CD14-positive monocyte (primary cell): ENCODE measurements around the gene KRTAP6-2. TPM values are rescaled to one million over a fixed set of nuclear protein-coding genes. Genes with fewer than 3 reads are reported as not detected.

Source experiments
- DNase-seq, 3 donors: peaks; one replicate each; pipeline ENCODE4 v3.0.0-alpha.2; 2011 to 2022
- H2AFZ ChIP-seq: 2 replicates; pipeline ENCODE4 v1.6.0; 2012; ENCODE audit warnings: mild to moderate bottlenecking, low read depth, low read length, inconsistent platforms; ENCODE audit not compliant: insufficient read depth, poor library complexity, severe bottlenecking
- H3K27ac ChIP-seq, 2 donors: 1 replicate in 1 of 2; 2 replicates in 1 of 2; pipeline ENCODE4 v1.5.1; 2012 to 2013; ENCODE audit warnings: low read length in 2 of 2, control low read depth in 1 of 2, inconsistent platforms in 1 of 2, low read depth in 1 of 2, mild to moderate bottlenecking in 1 of 2
- H3K27me3 ChIP-seq, 2 donors: one replicate each; pipeline versions ENCODE4 v1.6.0 to v1.6.1; 2011 to 2013; ENCODE audit warnings: low read length in 2 of 2; ENCODE audit not compliant: control insufficient read depth in 2 of 2, insufficient read depth in 2 of 2
- H3K36me3 ChIP-seq, 2 donors: replicated peaks in 1 of 2; 1 replicate in 1 of 2; 2 replicates in 1 of 2; pipeline versions ENCODE4 v1.5.1 to v1.6.1; 2012 to 2013; ENCODE audit warnings: low read length in 2 of 2, control low read depth in 1 of 2, inconsistent platforms in 1 of 2, mild to moderate bottlenecking in 1 of 2; ENCODE audit not compliant: insufficient read depth in 2 of 2, control insufficient read depth in 1 of 2
- H3K4me1 ChIP-seq, 2 donors: 1 replicate in 1 of 2; 2 replicates in 1 of 2; pipeline versions ENCODE4 v1.5.1 to v1.6.1; 2012 to 2013; ENCODE audit warnings: low read length in 2 of 2, control low read depth in 1 of 2, inconsistent platforms in 1 of 2, mild to moderate bottlenecking in 1 of 2, moderate library complexity in 1 of 2; ENCODE audit not compliant: insufficient read depth in 2 of 2, control insufficient read depth in 1 of 2
- H3K4me2 ChIP-seq: replicated peaks from 2 replicates; pipeline ENCODE3; 2012; ENCODE audit warnings: low read length, moderate library complexity, mild to moderate bottlenecking; ENCODE audit not compliant: poor library complexity, severe bottlenecking; ENCODE audit errors: extremely low read depth
- H3K4me3 ChIP-seq, 3 experiments: fragments of 200-600 bp in 1 of 3; sonication (generic) in 1 of 3; replicated peaks in 1 of 3; 1 replicate in 2 of 3; 2 replicates in 1 of 3; pipeline ENCODE4 v1.5.1; 2011 to 2013; ENCODE audit warnings: low read length in 3 of 3, mild to moderate bottlenecking in 3 of 3, control low read depth in 2 of 3, low read depth in 2 of 3, inconsistent platforms in 1 of 3, moderate library complexity in 1 of 3
- H3K79me2 ChIP-seq: 2 replicates; pipeline ENCODE4 v1.6.0; 2012; ENCODE audit warnings: mild to moderate bottlenecking, control low read depth, inconsistent platforms, low read length, moderate library complexity; ENCODE audit not compliant: insufficient read depth
- H3K9ac ChIP-seq: 2 replicates; pipeline ENCODE4 v1.6.0; 2017; ENCODE audit warnings: low read length, mild to moderate bottlenecking; ENCODE audit not compliant: insufficient read depth, poor library complexity, severe bottlenecking
- H3K9me3 ChIP-seq, 2 donors: replicated peaks in 1 of 2; 1 replicate in 1 of 2; 2 replicates in 1 of 2; pipeline versions ENCODE4 v1.5.1 to v1.6.1; 2012 to 2013; ENCODE audit warnings: low read length in 2 of 2, control low read depth in 1 of 2; ENCODE audit not compliant: control insufficient read depth in 1 of 2, insufficient read depth in 1 of 2
- H4K20me1 ChIP-seq: 2 replicates; pipeline ENCODE4 v1.6.0; 2012; ENCODE audit warnings: mild to moderate bottlenecking, low read length, control low read depth, moderate library complexity; ENCODE audit not compliant: insufficient read depth
- H3K27ac Mint-ChIP-seq, 7 donors: one replicate each; pipeline ENCODE4 v1.8.0; 2020; ENCODE audit warnings: mild to moderate bottlenecking in 7 of 7, mixed read lengths in 7 of 7, moderate library complexity in 6 of 7, inconsistent platforms in 2 of 7
- H3K27me3 Mint-ChIP-seq, 3 donors: one replicate each; pipeline ENCODE4 v1.8.0; 2021 to 2022; ENCODE audit warnings: low read depth in 3 of 3, mild to moderate bottlenecking in 3 of 3, mixed read lengths in 3 of 3, moderate library complexity in 3 of 3, inconsistent platforms in 1 of 3
- H3K36me3 Mint-ChIP-seq, 2 donors: one replicate each; pipeline ENCODE4 v1.8.0; 2020; ENCODE audit warnings: mixed read lengths in 2 of 2, inconsistent platforms in 1 of 2, mild to moderate bottlenecking in 1 of 2
- H3K4me1 Mint-ChIP-seq: one replicate; pipeline ENCODE4 v1.8.0; 2020; ENCODE audit warnings: mild to moderate bottlenecking, mixed read lengths
- H3K4me3 Mint-ChIP-seq, 2 donors: one replicate each; pipeline ENCODE4 v1.8.0; 2020; ENCODE audit warnings: mild to moderate bottlenecking in 2 of 2, mixed read lengths in 2 of 2, moderate library complexity in 1 of 2
- H3K9me3 Mint-ChIP-seq, 7 donors: one replicate each; pipeline ENCODE4 v1.8.0; 2020 to 2022; ENCODE audit warnings: mixed read lengths in 7 of 7, mild to moderate bottlenecking in 6 of 7, moderate library complexity in 6 of 7, inconsistent platforms in 2 of 7
- WGBS: methylation state at CpG from one replicate; pipeline ENCODE4 v1.1.5; 2013; ENCODE audit warnings: missing lambda C conversion rate; ENCODE audit not compliant: insufficient coverage; 5-methylcytosine and 5-hydroxymethylcytosine counted together
- intact Hi-C, 2 donors: fragments of 100-400 bp; cut with micrococcal nuclease; formaldehyde crosslinking; loops; one replicate each; pipeline versions ENCODE4 v1.15.0 to v1.15.1; 2023
- polyA plus RNA-seq, 3 donors: library from polyadenylated mRNA; depleted of rRNA in 1 of 3; unstranded in 2 of 3; stranded (reverse) in 1 of 3; fragments of 300-500 nt in 2 of 3; fragments of >200 nt in 1 of 3; fragmentation: Illumina TruSeq in 2 of 3; gene quantifications; 1 replicate in 2 of 3; 2 replicates in 1 of 3; pipeline ENCODE4 v1.2.3, GENCODE V29; 2012 to 2021
- TF ChIP-seq, protein P1 (sequence below): fragments of 200-600 bp; IDR thresholded peaks from one replicate; pipeline ENCODE4 v1.8.0; 2022; ENCODE audit warnings: antibody characterized with exemption, mild to moderate bottlenecking

Gene KRTAP6-2
- polyA plus RNA-seq, 3 donors: not detected

DNA sequence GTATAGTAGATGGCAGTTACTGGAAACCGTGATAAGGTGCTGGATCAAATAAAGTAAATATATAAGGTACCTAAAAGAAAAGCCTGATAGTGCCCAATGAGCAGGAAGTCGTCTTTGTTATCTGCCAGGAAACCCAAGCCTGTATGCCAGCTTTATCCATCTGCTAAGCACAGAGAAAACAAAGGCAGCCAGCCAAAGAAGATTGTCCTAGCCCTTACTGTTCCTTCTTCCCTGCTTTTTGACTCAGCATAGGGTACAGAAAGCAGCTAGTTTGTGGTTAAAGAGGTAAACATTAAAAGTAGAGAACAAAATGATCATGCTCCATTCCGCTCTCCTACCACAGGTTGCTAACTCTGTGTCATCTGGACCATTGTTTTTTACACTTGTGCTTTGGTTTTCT is 18.6 kb downstream of the KRTAP6-2 start:
- Histone ChIP-seq H3K4me3 (no peak overlapping the region), H3K4me1 (no peaks in the 10 kb centered on the region), H3K9me3 (peaks cover 3 to 14% of the 10 kb centered on the region in 2 donors), H3K79me2 (no peaks in the 10 kb centered on the region), H3K4me2 (no peak overlapping the region), H2AFZ (no peak overlapping the region), H3K27ac (no peak overlapping the region), H3K27me3 (no peaks in the 10 kb centered on the region), H3K9ac (no peak overlapping the region), H4K20me1 (no peaks in the 10 kb centered on the region), H3K36me3 (no peaks in the 10 kb centered on the region)
- Mint-ChIP-seq H3K36me3 (no peaks in the 10 kb centered on the region), H3K9me3 (peaks cover 0 to 10% (median 3%) of the 10 kb centered on the region in 7 donors), H3K4me1 (no peaks in the 10 kb centered on the region), H3K27me3 (no peaks in the 10 kb centered on the region), H3K4me3 (no peak overlapping the region), H3K27ac (no peak overlapping the region)
- 33% methylated on average over 1 of the region's 3 CpGs for WGBS
- intact Hi-C loops: no loop called here
- DNase-seq: no peak
- TF ChIP-seq, protein P1, sequence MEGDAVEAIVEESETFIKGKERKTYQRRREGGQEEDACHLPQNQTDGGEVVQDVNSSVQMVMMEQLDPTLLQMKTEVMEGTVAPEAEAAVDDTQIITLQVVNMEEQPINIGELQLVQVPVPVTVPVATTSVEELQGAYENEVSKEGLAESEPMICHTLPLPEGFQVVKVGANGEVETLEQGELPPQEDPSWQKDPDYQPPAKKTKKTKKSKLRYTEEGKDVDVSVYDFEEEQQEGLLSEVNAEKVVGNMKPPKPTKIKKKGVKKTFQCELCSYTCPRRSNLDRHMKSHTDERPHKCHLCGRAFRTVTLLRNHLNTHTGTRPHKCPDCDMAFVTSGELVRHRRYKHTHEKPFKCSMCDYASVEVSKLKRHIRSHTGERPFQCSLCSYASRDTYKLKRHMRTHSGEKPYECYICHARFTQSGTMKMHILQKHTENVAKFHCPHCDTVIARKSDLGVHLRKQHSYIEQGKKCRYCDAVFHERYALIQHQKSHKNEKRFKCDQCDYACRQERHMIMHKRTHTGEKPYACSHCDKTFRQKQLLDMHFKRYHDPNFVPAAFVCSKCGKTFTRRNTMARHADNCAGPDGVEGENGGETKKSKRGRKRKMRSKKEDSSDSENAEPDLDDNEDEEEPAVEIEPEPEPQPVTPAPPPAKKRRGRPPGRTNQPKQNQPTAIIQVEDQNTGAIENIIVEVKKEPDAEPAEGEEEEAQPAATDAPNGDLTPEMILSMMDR: no peak

DNA sequence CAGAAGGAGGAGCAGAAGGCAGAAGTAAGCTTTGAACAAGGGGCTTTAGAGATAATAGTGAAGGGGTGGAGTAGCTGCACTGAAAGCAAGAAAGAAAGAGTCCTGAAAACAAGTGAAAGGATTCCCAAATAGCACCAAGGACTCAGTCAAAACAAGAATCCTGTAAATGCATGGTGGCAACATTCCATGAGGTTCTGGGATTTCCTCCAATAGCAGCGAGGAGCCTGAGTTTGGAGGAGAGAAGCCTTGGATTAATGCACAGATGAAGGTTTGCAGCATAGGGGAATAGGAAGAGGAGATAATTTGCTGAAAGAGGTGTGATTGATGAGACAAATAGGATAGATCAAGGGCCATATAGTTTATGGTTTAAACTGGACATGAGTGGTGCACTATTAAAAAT is 19.4 kb downstream of the KRTAP6-2 start:
- Mint-ChIP-seq H3K27me3 (no peaks in the 10 kb centered on the region), H3K4me3 (no peak overlapping the region), H3K9me3 (peaks cover 0 to 7% (median 2%) of the 10 kb centered on the region in 7 donors), H3K27ac (no peak overlapping the region), H3K4me1 (no peaks in the 10 kb centered on the region), H3K36me3 (no peaks in the 10 kb centered on the region)
- no peak overlapping the region for H3K4me3 ChIP-seq
- no peak overlapping the region for H2AFZ ChIP-seq
- intact Hi-C loops: no loop called here
- H3K9ac ChIP-seq: no peak overlapping the region
- TF ChIP-seq, protein P1: no peak
- no peak overlapping the region for H3K4me2 ChIP-seq
- no peak for DNase-seq
- H3K27ac ChIP-seq: no peak overlapping the region
- H3K27me3 ChIP-seq: no peaks in the 10 kb centered on the region
- 86% methylated on average over 1 of the region's 1 CpG for WGBS
- H4K20me1 ChIP-seq: no peaks in the 10 kb centered on the region
- no peaks in the 10 kb centered on the region for H3K79me2 ChIP-seq
- H3K4me1 ChIP-seq: no peaks in the 10 kb centered on the region
- H3K36me3 ChIP-seq: no peaks in the 10 kb centered on the region
- H3K9me3 ChIP-seq: peaks cover 0 to 14% of the 10 kb centered on the region in 2 donors
